Inflammatory macrophage treated with lipopolysaccharide for 4 hours (primary cell): ENCODE results near the gene GLUD1.
"Not testable (repeated sequence)": the region's sequence is repeated elsewhere in the genome, so short reads cannot be mapped to it uniquely, and the experiment has no call there.

Experiments
- DNase-seq: peaks from one replicate; pipeline ENCODE4 v3.0.0-alpha.2; 2020

Gene GLUD1

DNA sequence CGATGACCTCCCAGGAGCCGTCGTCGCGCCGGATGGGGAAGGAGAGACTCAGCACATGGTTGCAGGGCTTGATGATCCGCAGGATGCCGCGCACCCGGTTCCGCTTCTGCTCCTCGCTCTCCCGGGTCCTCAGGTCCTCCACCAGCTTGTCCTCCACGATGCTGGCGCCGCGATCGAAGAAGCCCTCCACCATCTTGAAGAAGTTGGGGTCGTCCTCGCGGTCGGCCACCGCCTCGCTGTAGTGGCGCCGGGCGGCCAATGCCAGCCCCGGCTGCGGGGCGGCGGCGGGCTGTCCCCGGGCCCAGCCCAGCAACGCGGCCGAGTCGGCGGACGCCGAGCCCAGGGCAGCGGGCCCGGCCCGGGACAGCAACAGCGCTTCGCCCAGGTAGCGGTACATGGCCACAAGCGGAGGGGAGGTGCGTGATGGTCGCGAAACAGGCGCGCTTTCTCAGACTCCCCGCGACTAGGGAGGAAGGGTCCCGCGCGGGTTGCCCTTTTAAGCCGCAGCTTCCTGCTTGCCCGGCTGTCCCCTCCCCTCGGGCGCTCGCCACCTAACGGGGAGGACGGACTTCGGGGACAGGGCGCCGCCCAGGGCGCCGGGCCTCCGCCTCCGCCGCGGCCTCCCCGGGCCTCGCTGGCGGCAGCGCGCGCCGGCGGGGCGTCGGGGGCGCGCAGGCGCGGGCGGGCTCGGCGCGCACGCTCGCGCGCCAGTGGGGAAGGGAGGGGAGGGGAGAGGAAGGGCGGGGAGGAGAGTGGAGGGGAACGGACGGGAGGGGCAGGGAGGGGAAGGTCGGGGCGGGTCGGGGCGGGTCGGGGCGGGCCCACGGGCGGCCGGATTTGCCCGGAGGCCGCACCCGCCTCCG, at the start of gene GLUD1, which contains the start of gene SHLD2:
Gene GLUD1, minus strand, starts transcription at position 471 of the 863 bp plus-strand sequence. Its CDS starts 74 bp downstream, at position 397.
Gene SHLD2, plus strand, starts transcription at position 834 of the 863 bp plus-strand sequence. CDS start 56,149 bp downstream, outside the sequence.
- peak; percentile 95 for DNase-seq

DNA sequence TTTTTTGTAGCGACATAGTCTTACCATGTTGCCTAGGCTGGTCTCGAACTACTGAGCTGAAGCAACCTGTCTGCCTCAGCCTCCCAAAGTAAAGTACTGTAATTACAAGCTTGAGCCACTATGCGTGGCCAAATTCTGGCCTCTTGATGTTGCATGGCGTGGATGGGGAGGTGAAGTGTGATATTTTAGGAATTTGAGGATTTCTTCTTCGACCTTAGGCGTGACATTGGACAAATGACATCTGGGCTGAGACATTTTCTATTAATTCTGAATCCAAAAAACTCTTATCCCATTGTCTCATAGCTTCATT, 48.4 kb upstream of the GLUD1 start:
- not testable (repeated sequence) for DNase-seq

DNA sequence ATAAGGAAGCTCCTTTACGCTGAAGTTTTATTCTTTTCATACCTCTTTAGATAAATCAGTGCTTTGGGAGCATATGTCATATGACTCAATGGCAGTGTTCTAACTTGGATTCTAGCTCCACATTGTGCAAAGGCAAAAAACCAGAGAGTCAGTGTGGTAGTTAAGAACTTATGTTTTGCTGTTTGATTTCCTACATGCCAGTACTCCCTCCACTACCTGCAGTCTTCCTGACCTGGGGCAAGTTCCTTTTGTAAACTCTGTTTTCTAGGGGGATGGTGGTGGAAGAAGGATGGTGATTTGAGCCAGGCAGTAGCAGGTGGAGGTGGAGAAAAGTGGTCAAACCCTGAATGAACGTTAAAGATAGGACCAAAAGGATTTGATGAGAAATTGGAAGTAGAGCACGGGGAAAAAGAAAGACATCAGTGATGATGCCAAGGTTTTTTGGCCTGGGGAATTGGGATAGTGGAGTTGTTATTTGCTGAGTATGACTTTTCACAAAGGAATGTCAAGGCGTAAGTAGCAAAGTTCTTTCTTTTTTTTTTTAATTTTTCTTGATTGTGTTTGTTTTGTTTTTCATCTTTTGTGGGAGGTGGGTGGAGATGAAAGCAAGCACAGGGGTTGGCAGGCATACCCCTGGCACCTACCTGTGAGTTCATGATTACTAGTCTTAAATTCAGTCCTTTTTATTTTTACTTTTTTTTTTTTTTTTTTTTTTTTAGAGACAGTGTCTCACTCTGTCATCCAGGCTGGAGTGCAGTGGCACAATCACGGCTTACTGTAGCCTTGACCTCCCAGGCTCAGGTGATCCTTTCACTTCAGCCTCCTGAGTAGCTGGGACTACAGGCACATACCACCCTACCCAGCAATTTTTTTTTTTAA, 47.8 kb upstream of the GLUD1 start:
- not testable (repeated sequence) for DNase-seq

DNA sequence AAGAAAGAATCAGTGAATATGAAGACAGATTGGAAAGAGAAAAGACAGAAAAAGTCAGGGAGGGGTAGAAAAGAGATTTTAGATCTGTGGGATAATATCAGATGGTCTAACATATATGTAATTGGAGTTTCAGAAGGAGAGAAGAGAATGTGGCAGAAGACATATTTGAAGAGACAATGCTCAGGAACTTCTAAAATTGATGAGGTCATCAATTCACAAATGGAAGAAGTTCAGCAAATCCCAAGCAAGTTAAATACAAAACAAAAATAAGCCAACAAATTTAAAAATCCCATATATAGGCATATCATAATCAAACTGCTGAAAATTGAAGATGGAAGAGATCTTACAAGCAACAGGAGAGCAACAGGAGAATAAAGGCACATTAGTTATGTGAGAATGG, 42.8 kb upstream of the GLUD1 start:
- DNase-seq, result not testable (repeated sequence)

DNA sequence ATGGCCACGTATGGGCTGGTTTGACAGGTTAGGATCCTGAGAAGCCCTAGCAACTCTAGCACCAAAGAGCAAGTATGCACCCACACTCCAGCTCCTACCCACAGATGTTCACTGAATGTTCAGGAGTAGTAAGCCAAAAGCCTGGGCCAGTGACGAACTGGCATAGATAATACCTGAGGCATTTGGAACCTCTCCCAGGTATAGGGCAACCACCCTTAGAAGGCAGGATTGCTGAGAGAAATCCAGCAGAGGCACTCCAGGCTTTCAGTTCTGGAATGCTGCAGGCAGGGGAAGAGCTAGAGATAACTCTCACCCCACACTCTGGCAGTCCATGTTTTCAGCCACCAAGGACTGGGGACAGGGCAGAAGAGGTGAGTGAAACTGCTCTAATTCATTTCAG, 39.8 kb upstream of the GLUD1 start:
- DNase-seq, result not testable (repeated sequence)

DNA sequence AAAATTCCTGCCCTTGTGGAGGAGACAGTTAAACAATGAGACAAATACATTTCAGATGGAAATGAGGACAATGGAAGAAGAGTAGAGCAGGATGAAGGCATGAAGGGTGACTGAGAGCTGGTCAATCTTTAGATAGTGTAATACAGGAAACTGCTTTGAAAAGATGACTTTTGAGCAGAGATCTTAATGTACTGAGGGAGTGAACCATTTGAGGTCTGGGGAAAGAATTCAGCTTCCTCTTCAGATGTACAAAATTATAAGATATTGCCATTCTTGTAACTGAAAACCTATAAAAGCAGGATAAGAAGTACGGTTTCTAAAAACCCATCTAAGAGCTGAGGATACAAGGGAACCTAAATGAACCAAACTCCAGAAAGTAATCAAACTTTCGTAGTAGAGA, 39.3 kb upstream of the GLUD1 start:
- not testable (repeated sequence) for DNase-seq

DNA sequence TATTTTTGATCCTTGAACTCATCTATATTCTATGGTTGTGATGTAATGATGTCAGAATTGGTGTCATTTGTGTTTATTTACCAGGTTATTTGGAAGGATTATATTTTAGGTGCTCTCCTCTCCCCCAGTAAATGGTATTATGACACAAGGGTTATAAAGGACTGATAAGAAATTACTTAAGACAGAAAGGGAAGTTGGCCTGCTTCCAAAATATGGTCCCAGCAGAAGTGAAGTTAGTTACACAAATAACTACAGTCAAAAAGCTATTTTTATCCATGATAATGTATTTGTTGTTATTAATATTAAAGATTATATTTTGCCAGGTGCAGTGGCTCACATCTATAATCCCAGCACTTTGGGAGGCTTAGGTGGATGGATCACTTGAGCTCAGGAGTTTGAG, 37.5 kb upstream of the GLUD1 start:
- DNase-seq, result peak; percentile 73

DNA sequence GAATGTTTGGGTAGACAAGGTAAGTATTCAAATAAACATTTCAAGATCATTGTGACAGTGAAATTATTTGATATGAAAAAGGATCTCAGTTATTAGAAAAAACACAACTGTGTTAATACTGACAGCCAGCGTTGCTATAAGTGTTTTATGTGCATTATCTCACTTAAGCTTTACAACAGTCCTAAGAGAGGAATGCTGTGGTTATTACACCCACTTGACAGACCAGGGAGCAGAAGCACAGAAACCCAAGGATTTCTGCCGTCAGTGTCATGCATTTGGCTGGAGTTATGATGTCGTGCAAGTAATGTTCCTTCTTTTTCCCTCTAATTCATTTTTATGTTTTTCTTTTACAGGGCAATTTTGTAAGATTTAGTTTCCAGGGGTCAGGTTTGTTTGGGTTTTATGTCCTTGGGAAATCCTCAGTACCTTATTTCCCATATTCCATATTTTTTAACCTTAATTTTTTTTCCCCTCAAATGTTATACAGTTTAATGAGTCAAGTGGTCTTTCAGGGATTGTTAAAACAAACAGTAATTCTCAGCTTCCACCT, 33.0 kb upstream of the GLUD1 start:
- not testable (repeated sequence) for DNase-seq

DNA sequence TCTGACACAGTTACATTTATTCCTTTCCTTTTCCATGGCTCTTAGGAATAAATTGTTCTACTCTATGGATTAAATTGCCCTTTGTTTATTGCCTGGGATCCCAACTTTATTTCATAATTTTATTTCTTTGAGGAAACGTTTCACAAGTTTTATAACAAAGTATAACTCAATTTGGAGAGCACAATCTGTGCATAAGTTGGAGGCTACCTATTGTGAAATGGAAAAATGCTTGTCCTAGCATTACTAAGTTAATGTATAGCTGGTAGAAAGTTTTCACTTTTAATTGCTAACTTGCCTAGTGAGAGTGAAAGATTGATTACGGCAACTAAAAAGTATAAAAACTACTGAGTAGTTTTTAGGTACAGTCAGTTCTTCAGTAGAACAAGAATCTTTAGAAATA, 32.4 kb upstream of the GLUD1 start:
- DNase-seq, result not testable (repeated sequence)

DNA sequence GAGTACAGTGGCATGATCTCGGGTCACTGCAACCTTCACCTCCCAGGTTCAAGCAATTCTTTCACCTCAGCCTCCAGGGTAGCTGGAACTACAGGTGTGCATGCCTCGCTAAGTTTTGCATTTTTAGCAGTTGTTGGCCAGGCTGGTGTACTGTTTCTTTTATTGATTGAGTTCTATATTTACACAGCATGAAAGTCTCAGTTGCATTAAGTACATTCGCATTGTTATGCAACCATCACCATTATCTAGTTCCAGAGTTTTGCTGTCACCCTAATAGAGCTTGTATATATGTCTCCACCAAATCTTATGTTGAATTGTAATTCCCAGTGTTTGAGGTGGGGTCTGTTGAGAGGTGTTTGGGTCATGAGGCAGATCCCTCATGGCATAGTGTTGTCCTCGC, 28.7 kb upstream of the GLUD1 start:
- DNase-seq, result not testable (repeated sequence)

DNA sequence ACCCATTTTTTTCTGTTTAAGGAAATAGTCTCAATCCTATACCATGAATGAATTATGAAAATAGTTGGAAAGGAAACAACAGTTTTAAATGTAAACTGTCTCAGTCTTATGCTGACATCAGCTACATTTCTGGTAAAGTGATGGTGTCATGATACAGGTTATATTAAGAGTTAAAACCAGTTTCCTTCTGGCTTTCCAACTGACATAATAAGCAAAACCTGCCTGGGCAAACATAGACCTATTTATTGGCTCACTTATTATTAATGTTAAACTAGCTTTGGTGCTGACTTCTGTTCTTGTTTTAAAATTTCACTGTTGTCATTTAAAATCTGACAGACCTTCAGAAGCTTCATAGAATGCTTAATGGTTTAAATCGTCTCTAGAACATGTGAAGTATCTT, 24.4 kb upstream of the GLUD1 start:
- DNase-seq, result not testable (repeated sequence)

DNA sequence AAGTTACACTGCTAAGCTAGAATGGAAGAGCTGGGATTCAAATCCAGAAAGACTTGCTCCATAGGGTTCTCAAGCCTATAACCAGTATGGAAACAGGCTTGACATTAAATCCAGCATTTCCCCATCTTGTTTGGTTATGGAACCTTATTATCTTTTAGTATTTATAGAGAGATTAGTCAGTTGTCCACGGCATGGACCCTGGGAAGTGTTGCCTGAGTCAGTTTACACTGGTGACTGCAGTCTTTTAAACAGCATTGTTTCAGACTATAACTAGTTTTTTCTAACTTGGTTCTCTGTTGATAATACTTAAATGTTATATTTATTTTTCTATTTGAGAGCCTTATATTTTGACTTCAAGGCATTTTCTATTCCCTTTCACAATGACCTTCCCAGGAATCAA, 23.5 kb upstream of the GLUD1 start:
- not testable (repeated sequence) for DNase-seq

DNA sequence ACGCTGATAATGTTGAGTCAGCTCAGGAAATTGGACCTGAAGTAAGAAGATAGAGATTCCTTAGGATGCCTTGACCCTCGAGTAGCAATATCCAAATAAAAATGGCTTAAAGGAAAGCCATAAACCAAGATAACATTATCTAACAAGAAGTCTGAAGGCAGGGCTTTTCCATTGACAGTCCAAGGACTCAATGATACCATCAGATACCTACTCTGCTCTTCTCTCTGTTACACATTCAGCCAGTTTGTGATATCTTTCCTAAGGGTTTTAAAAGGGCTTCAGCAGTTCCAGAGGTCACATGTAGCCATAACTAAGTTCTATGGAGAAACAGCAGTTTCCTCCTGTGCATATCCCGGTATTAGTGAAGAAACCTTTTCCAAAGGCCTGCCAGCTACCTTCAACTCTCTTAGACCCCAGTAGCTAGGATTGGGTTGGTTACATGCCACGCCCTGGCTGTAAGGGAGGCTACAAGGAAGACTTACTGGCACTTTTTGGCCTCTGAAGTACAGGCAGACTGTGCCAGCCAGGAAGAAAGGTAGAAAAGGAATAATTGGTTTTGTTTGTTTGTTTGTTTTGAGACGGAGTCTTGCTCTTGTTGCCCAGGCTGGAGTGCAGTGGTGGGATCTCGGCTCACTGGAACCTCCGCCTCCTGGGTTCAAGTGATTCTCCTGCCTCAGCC, 10.9 kb upstream of the GLUD1 start:
- no peak for DNase-seq

DNA sequence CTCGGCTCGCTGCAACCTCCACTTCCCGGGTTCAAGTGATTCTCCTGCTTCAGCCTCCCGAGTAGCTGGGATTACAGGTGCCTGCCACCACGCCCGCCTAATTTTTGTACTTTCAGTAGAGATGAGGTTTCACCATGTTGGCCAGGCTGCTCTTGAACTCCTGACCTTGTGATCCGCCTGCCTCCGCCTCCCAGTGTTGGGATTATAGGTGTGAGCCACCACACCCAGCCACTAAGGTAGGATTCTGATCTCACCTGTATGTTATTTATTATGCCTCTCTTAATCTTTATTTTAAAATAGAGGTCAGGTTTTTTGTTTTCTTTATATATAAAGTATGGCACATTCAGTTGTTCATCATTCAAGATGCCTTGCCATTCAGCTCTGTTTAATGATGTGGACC, 10.1 kb upstream of the GLUD1 start:
- DNase-seq, result not testable (repeated sequence)

DNA sequence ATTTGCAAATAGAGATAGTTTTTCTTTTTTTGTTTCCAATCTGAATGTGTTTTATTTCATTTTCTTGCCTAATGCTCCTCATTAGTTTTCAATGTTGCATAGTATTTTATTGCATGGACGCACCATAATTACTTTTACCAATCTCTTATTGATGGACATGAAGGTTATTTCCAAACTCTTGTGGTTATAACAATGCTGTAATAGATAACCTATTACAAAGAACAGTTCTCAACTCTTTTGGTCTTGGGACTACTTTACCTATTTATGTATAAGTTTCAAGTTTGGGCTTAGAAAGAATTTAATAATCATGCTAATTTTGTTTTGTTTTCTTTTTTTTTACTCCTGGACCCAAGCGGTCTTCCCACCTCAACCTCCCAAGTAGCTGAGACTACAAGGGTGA, 7.4 kb upstream of the GLUD1 start:
- DNase-seq, result no peak

DNA sequence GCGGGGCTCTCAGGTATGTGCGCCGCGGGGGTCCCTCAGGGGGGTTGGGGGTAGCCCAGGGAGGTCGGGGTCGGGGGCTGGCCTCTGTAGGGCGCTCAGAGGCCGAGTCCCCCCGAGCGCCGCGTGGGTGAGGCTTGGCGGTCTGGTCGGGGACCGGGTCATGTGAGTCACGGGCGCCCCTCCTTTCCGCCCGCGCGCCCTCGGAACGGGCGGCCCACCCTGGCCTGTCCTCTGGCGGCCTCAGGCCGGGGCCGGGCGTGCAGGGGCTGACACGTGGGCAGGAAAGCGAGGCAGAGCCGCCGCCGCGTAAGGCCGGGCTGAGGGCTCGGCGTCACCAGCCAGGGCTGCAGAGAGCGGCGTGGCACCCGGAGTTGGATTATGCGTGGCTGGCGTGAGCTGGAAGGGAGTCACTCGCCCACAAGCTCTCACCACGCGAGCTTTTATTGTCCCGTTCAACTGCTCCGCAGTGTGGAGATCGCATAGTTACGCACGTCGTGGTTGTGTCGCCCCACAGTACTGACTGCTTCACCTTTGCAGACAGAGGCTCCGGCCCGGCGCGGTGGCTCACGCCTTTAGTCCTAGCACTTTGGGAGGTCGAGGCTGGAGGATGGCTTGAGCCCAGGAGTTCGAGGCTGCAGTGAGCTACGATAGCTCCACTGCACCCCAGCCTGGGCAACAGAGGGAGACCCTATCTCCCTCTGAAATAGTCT, 748 bp upstream of the GLUD1 start:
- DNase-seq, result peak; percentile 86

DNA sequence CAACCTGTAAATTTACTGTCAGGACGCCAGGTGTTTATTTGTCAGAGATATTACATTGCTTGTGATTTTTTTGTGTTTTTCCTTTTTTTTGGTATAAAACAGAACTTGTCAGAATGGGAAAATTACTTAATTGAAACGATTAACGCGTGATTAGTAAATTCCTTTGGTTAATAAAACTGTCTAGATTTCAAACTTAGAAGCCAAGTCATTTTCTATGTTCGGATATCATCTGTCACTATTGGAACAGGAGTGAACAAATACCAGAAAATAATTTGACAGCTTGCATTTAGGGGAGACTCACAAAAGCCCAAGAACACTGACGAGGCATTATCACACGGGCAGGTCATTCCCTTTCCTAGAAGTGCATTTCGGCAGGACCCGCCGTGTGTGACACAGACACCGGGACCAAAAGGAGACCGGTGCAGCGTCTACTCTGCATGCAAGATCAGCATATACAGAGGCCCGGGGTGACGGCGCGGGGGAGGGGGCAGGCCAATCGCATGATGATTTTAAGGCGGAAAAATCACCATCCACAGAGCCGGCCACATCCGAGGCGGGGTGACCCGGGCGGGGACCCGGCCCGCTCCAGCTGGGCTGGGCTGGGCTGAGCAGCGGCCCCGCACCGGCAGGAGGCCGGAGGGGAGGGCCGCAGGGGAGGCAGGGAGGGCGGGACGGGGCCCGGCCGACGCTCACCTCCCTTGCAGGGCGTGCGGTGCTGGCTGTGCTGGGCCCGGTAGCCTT, 841 bp downstream of the GLUD1 start:
- DNase-seq, result peak; percentile 48

DNA sequence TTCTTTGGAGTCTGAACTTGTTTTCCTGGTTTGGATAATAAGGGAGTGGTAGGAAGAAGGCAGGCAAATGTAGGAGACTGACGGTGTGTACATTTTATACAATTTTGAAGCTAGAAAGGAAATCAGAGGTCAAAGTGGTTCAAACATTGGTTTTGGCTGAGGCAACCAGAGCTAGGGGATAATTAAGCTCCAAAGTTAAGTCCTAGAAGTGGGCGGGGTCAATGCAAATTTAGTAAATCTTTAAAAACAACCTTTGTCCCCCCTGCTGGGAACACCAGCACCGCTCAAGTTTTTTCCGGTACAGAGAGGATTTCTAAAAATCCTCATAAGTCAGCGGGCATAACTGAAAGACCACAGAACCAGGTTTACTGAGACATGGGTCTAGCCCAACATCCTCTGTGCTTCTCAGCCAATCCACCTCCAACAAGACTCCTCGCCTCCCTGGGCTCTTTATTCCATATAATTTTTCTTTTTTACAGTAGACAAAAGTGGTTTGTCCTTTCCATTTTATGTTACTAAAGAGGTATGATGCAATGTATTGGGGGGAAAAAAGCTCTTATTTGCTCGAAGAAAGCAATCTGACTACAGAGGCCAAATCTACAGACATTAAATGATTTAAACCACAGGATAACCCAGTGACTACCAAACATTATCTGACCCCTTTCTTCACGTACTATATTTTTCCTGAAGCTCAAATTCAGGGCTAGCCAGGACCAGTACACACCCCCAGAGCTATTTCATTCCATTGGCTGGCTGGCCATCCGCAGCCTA, 1.6 kb downstream of the GLUD1 start:
- peak; percentile 12 for DNase-seq

DNA sequence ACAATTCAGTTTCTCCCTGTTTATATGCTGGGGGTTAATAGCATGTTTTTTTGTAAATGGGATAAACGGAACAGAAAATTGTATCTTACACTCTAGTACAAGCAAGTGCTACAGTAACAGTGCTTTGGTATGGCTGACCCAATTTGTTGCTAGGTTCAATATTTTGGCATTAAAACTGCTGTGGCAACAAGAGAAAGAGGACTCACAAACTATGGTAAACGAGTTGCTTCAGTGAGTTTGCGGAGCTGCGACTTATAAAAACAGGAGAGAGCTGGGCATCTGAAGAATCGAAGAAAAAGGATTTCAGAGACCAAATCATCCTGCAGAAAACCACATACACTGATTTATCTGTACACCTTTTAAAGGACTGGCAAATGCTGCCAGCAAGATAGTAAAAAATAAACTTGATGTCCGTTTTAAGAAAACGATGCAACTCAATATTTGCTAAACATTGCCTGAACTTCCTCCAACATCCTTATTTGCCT, 2.2 kb downstream of the GLUD1 start:
- no peak for DNase-seq

DNA sequence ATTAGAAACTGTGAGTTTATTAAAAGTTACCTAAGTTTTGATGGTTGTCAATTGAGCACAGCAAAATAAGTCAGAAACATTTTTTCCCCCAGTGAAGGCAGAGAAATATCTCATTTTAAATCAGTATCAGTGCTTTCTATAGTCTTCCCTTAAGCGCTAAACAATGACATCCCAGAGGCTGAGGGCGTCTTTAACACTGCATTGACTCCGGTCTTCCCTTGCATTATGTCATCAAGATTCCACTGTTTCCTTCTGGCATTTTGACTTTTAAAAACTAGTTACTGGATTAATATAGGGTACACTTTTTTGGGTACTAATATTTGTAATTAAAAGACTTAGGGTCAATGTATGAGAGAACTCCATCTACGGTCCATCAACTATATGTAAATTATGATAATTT, 3.9 kb downstream of the GLUD1 start:
- no peak for DNase-seq
